DND-41 (cell line): ENCODE results near the gene TIMM23.
"Not testable (repeated sequence)": the region's sequence is repeated elsewhere in the genome, so short reads cannot be mapped to it uniquely, and the experiment has no call there.

Experiments used
- EZH2 ChIP-seq: IDR thresholded peaks from 3 replicates; pipeline ENCODE4 v1.6.1; 2012; ENCODE audit warnings: borderline replicate concordance, low read depth, mild to moderate bottlenecking, moderate library complexity, low read length, inconsistent platforms; ENCODE audit not compliant: severe bottlenecking
- TF ChIP-seq, protein P1 (sequence below): IDR thresholded peaks from 2 replicates; pipeline ENCODE4 v1.5.1; 2012; ENCODE audit warnings: borderline replicate concordance, low read length, moderate library complexity, mild to moderate bottlenecking; ENCODE audit not compliant: poor library complexity, severe bottlenecking; ENCODE audit errors: extremely low read depth

DNA sequence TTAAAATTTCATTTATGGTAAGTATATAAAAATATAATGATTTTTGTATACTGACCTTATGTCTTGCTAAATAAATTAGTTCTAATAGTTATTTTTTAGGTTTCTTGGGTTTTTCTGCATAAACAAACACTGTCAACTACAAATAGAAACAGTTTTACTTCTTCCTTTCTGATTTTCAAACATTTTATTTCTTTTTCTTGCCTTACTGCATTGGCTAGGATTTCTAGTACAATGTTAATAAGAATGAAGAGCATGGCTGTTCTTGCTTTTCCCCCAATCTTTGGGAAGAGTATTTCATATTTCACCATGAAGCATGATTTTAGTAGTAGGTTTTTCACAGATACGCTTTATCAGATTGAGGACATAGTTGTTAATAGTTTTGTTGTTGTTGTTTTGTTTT, 45.5 kb upstream of the TIMM23 start:
- not testable (repeated sequence) for TF ChIP-seq EZH2
- TF ChIP-seq, protein P1, sequence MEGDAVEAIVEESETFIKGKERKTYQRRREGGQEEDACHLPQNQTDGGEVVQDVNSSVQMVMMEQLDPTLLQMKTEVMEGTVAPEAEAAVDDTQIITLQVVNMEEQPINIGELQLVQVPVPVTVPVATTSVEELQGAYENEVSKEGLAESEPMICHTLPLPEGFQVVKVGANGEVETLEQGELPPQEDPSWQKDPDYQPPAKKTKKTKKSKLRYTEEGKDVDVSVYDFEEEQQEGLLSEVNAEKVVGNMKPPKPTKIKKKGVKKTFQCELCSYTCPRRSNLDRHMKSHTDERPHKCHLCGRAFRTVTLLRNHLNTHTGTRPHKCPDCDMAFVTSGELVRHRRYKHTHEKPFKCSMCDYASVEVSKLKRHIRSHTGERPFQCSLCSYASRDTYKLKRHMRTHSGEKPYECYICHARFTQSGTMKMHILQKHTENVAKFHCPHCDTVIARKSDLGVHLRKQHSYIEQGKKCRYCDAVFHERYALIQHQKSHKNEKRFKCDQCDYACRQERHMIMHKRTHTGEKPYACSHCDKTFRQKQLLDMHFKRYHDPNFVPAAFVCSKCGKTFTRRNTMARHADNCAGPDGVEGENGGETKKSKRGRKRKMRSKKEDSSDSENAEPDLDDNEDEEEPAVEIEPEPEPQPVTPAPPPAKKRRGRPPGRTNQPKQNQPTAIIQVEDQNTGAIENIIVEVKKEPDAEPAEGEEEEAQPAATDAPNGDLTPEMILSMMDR = not testable (repeated sequence)
